ENCODE data around the gene FAM163A.

FAM163A gene

DNA sequence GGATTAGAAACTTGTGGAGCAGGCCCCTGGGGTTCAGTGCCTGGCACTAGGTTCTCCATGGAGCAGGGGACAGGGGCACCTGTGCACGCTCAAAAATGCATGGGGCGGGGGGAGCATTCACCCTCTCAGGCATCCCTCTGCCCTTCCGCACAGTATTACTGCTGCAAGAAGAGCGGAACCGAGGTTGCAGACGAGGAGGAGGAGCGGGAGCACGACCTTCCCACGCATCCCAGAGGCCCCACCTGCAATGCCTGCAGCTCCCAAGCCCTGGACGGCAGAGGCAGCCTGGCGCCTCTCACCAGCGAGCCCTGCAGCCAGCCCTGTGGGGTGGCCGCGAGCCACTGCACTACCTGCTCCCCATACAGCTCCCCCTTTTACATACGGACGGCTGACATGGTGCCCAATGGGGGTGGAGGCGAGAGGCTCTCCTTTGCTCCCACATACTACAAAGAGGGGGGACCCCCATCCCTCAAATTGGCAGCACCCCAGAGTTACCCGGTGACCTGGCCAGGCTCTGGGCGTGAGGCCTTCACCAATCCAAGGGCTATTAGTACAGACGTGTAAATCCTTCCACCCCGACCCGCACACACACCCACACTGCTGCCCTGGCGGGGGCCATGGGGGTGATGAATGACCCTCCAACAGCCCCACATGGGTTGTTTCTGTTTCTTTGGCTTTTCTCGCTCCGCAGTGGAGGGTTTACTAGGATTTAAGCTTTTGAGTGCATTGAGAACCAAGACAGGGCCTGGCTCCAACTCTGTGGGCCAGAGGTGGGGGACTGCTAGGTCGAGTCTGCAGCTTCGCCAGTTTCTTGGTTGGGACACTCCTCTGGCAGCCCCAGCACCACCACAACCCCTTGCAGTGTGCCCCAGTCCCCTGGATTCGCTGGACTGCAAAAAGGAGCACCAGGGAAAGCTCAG lies 70.8 kb downstream of the FAM163A start:
- DNase-seq (ENCODE audit: low read depth in 2 of 3, low spot score in 2 of 3): no peak

DNA sequence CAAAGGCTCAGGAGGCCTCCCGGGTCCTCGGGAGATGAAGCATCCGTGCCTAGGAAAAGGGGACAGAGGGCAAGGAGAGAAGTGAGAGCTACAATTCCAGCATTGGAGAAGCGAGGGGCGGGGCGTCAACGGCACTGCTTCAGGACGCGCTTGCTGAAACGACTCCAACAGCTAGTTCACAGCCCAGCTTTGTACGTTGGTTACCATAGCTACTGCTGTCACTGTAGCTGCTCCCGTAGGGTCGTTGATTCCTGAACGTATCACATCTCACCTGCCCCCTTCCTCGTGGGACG lies 71.4 kb downstream of the FAM163A start:
- DNase-seq (ENCODE audit: low read depth in 2 of 3, low spot score in 2 of 3): no peak

DNA sequence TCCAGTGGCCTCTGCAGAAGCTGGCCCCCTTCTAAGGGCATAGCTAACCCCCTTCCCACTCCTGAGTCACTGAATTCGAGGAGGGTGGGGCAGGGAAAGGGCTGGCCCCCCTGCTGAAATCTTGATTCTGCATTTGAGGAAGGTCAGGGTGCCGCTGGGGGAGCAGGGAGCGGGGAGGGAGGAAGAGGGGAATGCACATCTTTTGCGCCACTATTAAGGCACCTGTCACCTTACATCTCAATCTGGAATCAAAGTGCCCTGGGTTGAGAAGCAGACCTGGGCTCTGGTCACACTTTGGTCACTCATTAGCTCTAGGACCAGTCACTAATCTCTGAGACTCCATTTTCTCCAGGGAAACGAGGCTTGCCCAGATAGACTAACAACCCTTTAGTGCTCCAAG lies 72.5 kb downstream of the FAM163A start:
- DNase-seq (ENCODE audit: low read depth in 2 of 3, low spot score in 2 of 3): no peak

DNA sequence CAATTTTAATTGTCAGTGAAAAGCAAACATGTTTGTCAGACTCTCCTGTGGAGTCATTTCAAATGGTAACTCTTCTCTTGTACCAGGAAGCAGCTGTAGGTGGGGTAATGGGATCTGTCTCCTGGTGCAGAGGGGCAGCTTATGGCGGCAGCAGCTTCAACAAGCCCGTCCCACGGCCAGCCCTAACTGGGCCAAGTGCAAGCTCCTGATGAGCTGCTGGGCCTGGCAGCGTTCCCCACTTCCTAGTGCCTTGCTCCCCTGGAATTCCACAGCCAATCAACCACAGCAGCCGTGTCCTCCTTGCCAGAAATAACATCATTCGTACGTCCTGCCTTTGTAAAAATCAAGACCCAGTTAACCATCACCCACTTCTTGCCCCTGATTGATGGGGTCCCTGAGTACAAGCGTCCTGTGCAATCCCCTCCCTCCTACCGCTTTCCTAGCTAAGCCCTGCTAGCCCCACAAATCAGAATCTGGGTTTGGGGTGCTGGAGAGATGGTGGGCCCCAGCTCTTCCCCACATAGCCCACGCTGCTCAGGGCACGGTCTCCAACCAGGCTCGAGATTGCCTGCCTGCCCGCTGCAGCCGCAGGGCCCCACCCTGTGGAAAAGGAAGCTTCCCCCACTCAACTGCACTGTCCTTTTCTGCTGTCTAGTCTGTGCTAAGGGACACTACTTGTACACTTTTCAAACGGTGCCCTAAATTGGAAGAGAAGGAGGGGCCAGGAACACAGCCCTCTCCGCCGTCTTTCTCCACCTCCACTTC lies 73.3 kb downstream of the FAM163A start:
- DNase-seq (ENCODE audit: low read depth in 2 of 3, low spot score in 2 of 3): no peak

DNA sequence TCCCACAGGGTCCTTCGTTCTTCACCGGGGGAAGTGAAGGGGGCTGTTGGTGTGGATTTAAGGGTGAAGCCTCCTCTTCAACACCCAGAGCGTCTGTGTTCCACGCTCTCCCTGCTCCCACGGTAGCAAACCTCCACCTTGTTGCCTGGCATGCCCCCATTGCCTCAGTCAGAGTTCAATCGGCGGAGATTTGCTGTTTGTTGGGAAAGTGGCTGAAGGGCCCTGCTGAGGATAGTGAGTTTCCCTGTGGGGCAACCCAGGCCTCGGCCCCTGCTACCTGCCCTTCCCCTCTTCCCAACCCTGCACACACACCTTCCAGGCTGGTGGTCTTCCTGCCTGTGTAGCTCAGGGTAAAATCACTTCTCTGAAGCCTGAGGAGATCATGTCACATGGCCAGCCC lies 74.0 kb downstream of the FAM163A start:
- no peak for DNase-seq (ENCODE audit: low read depth in 2 of 3, low spot score in 2 of 3)

DNA sequence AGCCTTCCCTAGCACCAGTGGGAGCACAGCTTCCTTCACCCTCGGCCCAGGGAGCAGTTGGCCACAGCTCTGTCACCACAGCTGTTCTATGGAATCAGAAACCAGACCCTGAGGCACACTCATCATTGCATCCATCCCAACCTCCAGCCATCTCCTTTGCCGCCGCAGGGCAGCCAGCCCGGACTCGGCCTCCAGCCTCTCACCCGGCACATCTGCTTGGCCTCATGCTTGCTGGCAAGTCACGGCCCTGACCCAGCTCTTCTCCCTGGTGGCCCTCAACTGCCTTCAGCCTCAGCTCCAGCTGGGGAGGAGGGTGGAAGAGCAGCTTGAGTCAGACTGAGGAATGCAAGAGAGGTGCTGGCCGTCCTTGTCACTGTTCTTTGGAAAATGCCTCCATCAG lies 74.7 kb downstream of the FAM163A start:
- DNase-seq (ENCODE audit: low read depth in 2 of 3, low spot score in 2 of 3): no peak

DNA sequence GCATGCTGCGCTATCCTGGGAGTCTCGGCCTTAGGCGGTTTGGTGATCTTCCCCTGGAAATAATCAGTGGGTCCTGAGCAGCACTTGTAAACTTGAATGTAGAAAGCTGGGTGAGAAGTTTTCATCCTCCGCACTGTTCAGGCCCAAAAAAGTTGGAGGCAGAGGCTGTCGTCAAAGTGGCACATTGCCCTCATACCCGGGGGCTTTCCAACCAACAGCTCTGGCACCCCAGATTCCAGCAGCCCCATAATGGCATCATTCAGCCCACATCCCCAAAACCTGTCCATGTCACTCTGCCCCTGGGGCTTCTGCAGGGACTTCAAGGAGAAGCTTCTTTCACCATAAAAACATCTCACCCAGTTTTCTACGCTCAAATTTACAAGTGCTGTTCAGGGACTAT lies 75.2 kb downstream of the FAM163A start:
- no peak for DNase-seq (ENCODE audit: low read depth in 2 of 3, low spot score in 2 of 3)

DNA sequence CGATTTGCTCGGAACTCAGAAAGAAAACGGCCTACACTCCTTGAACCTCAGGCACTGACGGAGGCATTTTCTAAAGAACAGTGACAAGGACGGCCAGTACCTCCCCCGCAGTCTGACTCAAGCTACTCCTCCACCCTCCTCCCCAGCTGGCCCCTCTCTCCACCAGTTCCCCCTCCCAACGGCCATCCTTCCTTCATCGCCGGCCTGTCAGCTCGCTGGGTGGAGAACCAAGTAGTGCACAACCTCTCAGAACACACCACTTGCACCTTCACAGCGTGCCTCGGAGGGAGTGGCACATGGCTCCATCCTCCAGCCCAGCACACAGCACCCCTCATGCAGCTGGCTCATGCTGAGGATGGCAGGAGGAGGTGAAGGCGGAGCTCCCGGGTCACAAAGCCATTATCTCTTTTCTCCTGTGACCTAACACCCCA lies 75.7 kb downstream of the FAM163A start:
- no peak for DNase-seq (ENCODE audit: low read depth in 2 of 3, low spot score in 2 of 3)

DNA sequence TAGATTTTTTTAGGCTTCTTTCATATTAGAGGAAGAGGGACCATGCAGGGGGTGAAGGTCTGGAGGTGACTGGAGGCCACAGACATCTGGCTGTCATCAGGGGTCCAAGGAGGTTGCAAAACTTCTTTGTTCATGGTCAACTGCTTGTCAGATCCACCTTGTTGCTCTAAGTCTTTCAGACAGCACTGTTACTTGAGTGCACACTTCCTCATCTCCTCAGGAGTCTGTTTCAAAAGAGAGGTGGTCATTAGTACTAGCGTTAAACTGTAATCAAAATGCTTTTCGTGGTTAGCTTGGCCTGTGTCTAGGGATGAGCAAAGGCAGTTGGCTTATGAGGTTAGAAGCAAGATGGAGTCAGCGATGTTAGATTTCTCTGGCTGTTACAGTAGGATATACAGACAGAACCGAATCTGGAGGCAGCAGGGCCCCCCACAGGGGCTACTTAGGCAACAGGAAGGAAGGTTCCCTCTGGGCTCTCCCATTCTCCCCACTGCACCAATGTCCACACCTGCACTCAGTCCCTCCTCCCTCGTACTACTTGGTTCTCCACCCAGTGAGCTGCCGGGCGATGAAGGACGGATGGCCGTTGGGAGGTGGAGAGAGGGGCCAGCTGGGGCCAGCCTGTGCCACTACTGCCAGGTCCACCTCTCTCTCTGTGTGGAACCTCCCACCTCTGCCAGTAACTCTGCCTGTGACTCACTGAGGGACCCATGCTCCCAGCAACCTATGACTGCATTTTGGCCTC lies 77.3 kb downstream of the FAM163A start:
- DNase-seq (ENCODE audit: low read depth in 2 of 3, low spot score in 2 of 3): no peak

DNA sequence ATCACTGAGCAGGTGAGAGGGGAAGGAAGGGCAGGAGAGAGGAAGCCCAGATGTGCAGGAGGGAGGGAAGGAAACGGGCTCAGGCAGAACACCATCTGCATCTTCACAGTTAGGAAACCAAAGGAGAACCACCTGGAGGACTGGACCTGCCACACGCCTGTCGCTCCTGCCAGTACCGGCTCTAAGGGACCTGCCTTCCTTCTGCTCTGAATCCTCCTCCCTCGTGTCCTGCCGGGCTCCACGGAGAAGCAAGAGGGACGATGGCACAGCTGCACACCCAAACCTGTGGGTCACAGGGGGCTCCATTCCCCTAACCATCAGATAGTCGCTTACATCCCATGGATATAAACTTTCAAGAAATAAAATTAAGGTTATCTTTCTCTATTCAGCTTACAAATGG lies 78.4 kb downstream of the FAM163A start:
- no peak for DNase-seq (ENCODE audit: low read depth in 2 of 3, low spot score in 2 of 3)

DNA sequence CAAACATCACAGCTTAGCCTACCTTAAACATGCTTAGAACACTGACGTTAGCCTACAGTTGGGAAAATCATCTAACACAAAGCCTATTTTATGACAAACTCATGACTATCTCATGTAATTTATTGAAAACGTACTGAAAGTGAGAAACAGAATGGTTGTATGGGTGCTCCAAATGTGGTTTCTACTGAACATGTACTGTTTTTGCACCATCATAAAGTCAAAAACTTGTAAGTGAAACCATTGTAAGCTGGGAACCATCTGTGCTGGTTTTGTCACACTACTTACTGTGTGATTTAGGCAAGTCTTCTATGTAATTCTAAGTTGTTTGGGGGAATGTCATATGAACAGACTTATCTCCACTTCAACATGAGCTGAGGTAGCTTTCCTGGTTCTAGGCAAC lies 79.0 kb downstream of the FAM163A start:
- no peak for DNase-seq (ENCODE audit: low read depth in 2 of 3, low spot score in 2 of 3)

DNA sequence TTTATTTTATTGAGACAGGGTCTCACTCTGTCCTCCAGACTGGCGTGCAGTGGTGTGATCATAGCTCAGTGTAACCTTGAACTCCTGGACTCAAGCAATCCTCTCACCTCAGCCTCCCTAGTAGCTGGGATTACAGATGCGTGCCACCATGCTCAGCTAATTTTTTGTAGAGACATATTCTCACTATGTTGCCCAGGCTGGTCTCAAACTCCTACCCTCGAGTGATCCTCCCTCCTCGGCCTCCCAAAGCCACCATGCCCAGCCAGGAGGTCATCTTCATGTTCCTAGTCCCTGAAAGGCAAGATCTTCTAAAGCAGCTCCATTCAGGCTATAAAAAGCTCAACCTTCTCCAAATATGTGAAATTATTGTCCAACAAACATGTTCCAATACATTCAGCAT lies 80.6 kb downstream of the FAM163A start:
- no peak for DNase-seq (ENCODE audit: low read depth in 2 of 3, low spot score in 2 of 3)

DNA sequence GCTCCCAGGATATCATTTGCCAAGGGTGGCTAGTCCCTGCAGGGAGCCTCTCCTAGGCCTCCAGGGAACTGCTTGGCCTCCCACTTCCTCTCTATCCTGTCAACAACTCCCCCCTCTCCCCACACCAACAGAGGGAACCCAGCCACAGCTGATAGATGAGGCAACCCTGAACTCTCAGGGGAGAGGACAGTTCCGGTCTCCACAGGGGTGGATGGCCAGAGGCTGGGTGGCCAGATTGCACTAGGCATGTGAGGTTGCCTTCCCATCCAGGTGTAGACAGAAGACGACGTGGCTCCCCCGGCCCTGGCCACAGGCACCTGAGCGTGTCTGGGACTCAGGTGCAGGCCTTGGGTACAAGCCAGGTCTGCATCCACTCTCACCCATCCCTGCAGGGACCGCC lies 81.2 kb downstream of the FAM163A start:
- no peak for DNase-seq (ENCODE audit: low read depth in 2 of 3, low spot score in 2 of 3)

DNA sequence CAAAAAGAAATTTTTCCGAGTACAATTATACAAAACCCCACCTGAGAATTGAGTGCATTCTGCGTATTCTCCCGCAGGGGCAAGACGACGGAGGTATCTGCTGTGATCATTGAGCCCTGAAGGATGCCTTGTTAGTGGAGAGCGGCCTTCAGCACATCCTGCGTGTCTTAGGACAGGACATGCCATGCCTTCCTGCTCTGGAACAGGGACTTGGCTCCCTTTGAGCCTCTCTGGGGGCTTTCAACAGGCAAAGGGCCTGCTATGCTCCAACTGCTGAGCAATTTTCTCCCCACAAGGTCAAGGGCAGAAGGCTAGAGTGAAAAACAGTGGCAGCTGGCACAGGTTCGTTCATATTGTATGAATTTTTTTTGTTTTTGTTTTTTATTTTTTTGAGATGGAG lies 82.1 kb downstream of the FAM163A start:
- no peak for DNase-seq (ENCODE audit: low read depth in 2 of 3, low spot score in 2 of 3)

DNA sequence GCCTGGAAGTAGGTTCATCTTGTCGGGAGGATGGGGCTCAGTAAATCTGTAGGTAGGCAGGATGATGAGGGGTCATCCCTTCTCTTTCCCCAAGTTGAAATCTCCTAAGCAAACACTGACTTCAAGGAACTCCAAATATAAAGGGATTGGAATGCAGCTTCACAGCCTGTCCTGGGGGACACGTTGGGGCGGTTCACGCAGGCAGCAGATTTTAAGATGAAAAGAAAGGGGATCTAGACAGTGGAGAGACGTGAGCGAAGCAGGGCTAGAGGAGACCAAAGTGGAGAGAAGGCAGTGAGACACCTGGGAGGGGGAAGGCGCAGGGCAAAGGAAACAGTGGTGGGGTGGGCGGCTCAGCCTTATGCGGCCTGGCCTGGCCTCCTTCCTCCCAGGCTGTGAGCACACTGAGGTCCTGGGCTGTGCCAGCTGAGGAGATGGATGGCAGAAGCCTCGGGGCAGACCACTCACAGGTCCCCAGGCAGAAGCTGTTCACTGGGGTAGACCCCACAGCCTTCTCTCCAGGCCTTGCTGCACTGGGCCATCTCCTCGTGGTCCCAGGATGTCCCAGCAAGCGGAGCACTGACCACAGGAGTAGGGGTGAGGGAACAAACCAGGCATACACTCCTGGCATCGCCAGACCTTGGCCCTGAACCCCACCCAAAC lies 82.8 kb downstream of the FAM163A start:
- DNase-seq (ENCODE audit: low read depth in 2 of 3, low spot score in 2 of 3): no peak

DNA sequence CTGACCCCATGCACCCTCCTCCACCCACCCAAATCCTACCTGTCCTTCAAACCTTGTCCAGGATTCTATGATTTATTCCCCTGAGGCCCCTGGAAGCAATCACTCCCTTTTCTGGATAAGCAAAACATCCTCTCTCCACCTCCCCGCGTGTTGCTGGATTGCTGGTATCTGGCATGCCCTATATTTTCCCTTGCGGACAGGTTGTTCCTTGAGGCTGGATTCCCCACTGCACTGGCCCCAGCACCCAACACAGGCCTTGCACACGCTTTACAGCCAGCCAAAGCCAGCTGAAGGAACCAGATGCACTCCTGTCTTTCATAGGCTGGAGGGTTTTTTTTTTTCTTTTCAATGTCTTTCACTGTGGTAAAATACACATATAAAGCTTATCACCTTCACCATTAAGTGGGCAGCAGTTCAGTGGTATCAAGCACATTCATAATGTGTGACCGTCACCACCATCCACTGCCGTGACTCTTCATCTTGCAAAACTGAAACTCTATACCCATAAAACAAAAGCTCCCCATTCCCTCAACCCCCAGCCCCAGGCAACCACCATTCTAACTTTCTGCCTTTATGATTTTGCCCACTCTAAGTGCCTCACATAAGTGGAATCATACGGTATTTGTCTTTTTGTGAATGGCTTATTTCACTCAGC lies 83.7 kb downstream of the FAM163A start:
- no peak for DNase-seq (ENCODE audit: low read depth in 2 of 3, low spot score in 2 of 3)

DNA sequence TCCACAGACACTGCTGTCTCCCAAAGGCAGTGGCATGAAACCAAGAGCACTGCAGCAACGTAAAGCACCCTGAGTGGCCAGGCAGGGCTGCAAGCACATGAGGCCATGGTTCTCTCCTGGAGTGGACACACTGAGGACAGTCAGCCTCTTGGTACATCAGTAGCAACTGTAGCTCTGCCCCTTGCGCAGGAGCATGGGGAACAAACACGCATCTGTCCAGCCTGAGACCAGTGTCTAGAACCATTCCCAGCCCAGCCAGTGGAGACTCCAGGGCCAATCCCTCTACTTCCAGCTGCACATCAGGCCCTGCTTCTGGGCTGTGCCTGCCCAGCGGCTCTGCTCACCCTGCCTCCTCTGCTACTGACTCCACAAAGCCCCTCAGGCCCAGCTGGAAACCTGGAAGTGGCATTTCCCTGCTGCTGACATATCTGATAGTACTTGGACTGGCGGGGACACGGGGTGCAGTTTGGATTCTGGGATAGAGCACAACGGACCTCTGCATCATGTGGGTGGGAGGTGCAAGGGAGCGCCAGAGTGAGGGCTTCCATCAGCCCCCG lies 85.5 kb downstream of the FAM163A start:
- DNase-seq (ENCODE audit: low read depth in 2 of 3, low spot score in 2 of 3): no peak

DNA sequence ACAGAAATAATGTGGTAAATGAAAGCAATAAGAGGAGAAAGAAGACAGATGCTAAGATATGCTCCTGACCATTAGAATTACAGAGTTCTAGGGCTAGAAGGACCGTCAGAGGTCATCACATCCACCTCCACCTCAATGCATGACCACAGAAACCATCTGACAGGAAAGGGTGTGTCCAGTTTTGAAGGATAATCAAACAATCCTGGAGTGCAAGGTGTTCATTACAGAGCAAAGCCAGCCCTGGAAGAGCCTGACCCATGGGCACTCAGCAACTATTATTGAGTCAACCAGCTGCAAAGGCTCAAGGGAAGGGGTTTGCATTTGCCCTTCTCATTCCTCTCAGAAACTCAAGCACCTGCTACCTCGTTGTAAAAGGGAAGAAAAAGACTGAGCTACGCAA lies 88.1 kb downstream of the FAM163A start:
- no peak for DNase-seq (ENCODE audit: low read depth in 2 of 3, low spot score in 2 of 3)

DNA sequence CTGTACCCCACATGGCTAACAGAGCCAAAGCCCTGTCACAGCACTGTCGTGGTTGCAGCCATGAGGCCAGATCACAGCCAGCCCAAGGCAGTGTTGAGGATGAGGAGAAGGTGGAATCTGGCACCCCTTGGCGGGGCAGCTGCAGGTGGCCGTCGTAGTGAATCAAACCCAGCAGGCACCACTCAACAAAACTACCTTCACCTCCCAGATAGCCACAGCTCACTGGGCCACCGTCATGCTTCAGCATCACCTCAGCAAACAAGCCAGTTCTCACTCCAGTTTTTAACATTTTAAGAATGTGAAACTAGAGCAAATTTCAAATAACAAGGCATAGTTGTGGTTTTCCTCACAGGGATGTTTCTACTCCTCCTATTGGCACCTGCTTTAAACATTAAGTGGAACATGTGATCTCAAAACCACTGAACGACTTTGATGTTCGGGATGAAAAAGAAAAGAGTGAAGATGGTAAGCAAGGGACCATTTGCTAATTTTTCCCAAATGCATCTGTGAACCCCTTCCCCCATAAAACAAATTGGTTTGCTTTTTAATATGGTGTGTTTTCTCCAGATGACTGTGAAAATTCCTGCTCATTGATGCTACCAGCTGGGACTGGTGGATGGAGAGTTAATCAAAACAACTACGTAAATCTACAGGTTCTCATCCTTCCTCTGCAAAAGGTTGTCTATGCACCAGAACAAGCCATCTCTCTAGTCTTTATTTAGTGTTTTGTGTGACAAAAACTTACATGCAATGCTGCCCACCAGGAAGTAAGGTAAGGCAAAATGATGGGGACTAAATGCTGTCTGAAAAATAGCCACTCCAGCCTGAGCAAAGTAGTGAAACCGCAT lies 89.0 kb downstream of the FAM163A start:
- no peak for DNase-seq (ENCODE audit: low read depth in 2 of 3, low spot score in 2 of 3)

All from activated CD8-positive, alpha-beta memory T cell treated with anti-CD3 and anti-CD28 coated beads for 48 hours (primary cell).